GM12801 (cell line): ENCODE measurements around the gene CPSF7.

ENCODE experiments used
- CTCF ChIP-seq: IDR thresholded peaks from one replicate; pipeline ENCODE4 v1.5.1; 2011; ENCODE audit warnings: control low read depth; ENCODE audit not compliant: insufficient read length; ENCODE audit errors: extremely low read depth

Gene CPSF7

GRCh38 chr11:61403658-61404057, 26.1 kb downstream of the CPSF7 start:
- TF ChIP-seq CTCF: no peak

DNA sequence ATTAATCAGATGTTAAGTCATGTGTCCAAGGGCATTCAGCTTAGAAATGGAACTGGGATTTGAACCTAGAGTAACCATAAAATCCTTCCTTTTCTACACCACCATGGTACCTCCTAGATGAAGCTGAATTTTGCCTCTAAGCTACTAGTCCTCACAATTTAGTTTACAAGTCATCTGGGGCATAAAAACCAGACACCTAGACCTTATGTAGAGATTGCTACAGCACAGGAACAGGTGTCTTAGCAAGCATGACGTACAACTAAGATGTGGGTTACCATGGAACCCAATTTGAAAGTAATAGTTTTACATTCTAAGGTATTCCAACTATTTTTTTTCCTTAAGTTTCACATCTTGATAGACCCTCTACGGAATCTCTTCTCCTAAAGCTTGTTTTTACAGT, 28.2 kb downstream of the CPSF7 start:
- no peak for TF ChIP-seq CTCF

- no peak for TF ChIP-seq CTCF
These were observed 28.6 kb downstream of the CPSF7 start for GRCh38 chr11:61401173-61401572.

DNA sequence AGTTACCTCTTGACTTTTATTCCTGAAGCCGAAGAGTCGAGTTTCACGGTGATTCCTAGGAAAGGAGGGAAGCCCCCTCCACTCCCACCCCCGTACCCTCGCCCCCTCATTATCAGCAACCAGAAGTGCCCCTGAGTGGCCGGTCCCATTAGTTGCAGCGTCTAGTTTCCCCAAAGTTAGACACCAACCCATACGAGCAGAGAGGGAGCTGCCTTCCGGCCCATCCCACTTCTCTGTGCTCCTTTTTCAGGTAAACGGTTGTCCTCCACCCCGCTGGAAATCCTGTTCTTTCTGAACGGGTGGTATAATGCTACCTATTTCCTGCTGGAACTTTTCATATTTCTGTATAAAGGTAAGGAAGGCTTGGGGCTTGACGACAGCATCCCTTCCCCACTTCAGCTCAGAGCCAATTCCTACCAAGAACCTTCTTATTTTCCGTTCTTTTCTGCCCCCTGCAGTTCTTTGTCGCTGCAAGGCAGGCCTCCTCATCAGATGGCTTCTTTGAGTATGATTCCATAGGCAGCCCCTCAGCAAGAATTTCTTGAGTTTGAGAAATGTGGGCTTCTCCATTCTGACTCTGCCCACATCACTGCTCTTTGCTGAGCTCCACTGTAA, 36.7 kb downstream of the CPSF7 start:
- no peak for TF ChIP-seq CTCF

GRCh38 chr11:61390161-61390560, 39.6 kb downstream of the CPSF7 start:
- no peak for TF ChIP-seq CTCF

DNA sequence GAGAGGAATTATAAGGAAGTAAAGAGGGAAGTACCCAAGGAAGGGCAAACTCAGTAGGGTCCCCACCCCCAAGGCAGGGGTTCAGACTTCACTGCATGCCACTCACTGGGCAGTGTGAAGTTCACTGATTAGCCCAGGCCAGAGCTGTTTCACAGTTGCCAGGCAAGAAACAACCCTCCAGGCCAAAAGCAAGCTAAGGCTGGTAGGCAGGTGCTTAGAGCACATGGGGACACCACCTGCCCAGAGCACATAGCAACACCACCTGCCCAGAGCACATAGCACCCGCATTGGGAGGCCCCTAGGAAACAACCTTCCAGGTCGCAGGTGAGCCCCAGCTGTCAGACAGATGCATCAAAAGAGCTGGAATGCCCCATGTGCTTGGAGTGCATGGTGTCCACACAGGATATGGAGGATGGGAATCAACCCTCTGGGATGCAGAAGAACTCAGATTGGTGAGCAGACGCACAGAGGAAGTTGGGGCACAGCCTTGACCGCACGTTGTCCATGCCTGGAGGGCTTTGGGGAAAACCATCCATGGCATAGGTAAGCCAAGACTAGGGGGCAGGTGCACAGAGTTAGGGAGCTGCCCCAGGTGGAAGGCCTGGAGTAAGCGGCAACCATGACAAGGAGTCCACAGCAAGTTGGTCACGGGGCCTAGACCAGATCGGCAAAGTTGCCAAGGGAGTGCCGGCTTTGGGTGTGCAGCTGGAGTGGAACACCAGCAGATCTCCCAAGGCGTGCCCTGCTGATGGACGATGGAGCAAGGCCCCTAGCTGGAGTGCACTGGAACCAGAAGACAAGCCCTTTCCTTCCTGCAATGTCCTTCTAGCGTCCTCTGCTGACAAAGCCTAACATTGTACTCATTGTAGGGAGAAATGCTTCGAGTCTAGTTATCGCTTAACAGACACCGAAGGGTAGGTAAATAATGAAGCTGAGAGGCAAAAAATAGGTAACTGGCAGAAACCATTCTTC, 45.2 kb downstream of the CPSF7 start:
- no peak for TF ChIP-seq CTCF

GRCh38 chr11:61380884-61381283, 48.9 kb downstream of the CPSF7 start:
- TF ChIP-seq CTCF: no peak
